Tibial artery (tissue), 4 donors: ENCODE results near the gene SPARCL1.

Source experiments
- DNase-seq, 2 donors: peaks; one replicate each; pipeline ENCODE4 v3.0.0-alpha.2; 2019
- H3K27ac ChIP-seq, 2 donors: fragments of 200-600 bp; sonication (generic) in 1 of 2; 1 replicate in 1 of 2; 2 replicates in 1 of 2; pipeline ENCODE4 v1.5.1; 2018 to 2019; ENCODE audit warnings: mild to moderate bottlenecking in 1 of 2
- H3K27me3 ChIP-seq, 2 donors: fragments of 200-600 bp; sonication (generic) in 1 of 2; one replicate each; pipeline versions ENCODE4 v1.5.1 to v1.6.0; 2016 to 2019
- H3K36me3 ChIP-seq, 3 donors: fragments of 200-600 bp; sonication (generic) in 2 of 3; one replicate each; pipeline ENCODE4 v1.5.1; 2016 to 2019; ENCODE audit warnings: mild to moderate bottlenecking in 2 of 3
- H3K4me1 ChIP-seq, 4 donors: fragments of 200-600 bp; sonication (generic) in 2 of 4; 1 replicate in 3 of 4; 2 replicates in 1 of 4; pipeline ENCODE4 v1.5.1; 2016 to 2019
- H3K4me3 ChIP-seq, 2 donors: fragments of 200-600 bp; sonication (generic) in 1 of 2; 1 replicate in 1 of 2; 2 replicates in 1 of 2; pipeline ENCODE4 v1.5.1; 2018 to 2019; ENCODE audit warnings: mild to moderate bottlenecking in 2 of 2
- H3K9me3 ChIP-seq, 3 donors: fragments of 200-600 bp; sonication (generic) in 1 of 3; one replicate each; pipeline ENCODE4 v1.5.1; 2016 to 2019
- CTCF ChIP-seq, 2 experiments: fragments of 200-600 bp in 1 of 2; fragments of 450-650 bp in 1 of 2; IDR thresholded peaks; one replicate each; pipeline ENCODE4 v1.5.1; 2017 to 2019; ENCODE audit warnings: antibody characterized with exemption in 2 of 2, mild to moderate bottlenecking in 1 of 2, moderate library complexity in 1 of 2
- intact Hi-C: fragments of 100-400 bp; cut with DNase I; formaldehyde crosslinking; loops from one replicate; pipeline ENCODE4 v1.15.0; 2023; ENCODE audit warnings: low total_unique reads

SPARCL1 gene

GRCh38 chr4:87547016-87547708 is 18.0 kb upstream of the SPARCL1 start:
- TF ChIP-seq CTCF (IDR thresholded peaks at IDR 0.05), result no peak
- no peak for DNase-seq
- H3K27me3 ChIP-seq, result no peaks in the 10 kb centered on the region
- peaks cover 0 to 20% (median 2%) of the 10 kb centered on the region in 4 donors for H3K4me1 ChIP-seq
- no peaks in the 10 kb centered on the region for H3K9me3 ChIP-seq
- H3K27ac ChIP-seq, result no peak overlapping the region
- H3K36me3 ChIP-seq, result no peaks in the 10 kb centered on the region
- no peak overlapping the region for H3K4me3 ChIP-seq
- intact Hi-C loops, result loop anchor here (5.0 to 10.0 kb wide), 2 partner anchors 290 to 668 kb away; no protein-coding TSS in a partner anchor

GRCh38 chr4:87545052-87545451 is 15.9 kb upstream of the SPARCL1 start:
- TF ChIP-seq CTCF (IDR thresholded peaks at IDR 0.05), result no peak
- DNase-seq, result no peak
- Histone ChIP-seq H3K27me3 (no peaks in the 10 kb centered on the region), H3K27ac (no peak overlapping the region), H3K9me3 (no peaks in the 10 kb centered on the region), H3K36me3 (no peaks in the 10 kb centered on the region), H3K4me1 (peaks cover 0 to 37% (median 3%) of the 10 kb centered on the region in 4 donors), H3K4me3 (no peak overlapping the region)
- intact Hi-C loops, result loop anchor here (5.0 to 10.0 kb wide), 2 partner anchors 292 to 670 kb away; no protein-coding TSS in a partner anchor

- Histone ChIP-seq H3K4me3 (no peak overlapping the region), H3K27ac (no peak overlapping the region)
Measured at GRCh38 chr4:87543835-87544461, 14.8 kb upstream of the SPARCL1 start.

GRCh38 chr4:87542734-87543312 is 13.6 kb upstream of the SPARCL1 start:
- no peak for DNase-seq
- TF ChIP-seq CTCF (IDR thresholded peaks at IDR 0.05), result no peak
- Histone ChIP-seq H3K27me3 (no peaks in the 10 kb centered on the region), H3K9me3 (no peaks in the 10 kb centered on the region), H3K36me3 (no peaks in the 10 kb centered on the region), H3K27ac (peak overlapping the region; percentile 64 to 67), H3K4me1 (peaks cover 0 to 40% (median 3%) of the 10 kb centered on the region in 4 donors), H3K4me3 (no peak overlapping the region)
- intact Hi-C loops, result loop anchor here (10.0 kb wide), 1 partner anchor 672 kb away; no protein-coding TSS in a partner anchor

More at GRCh38 chr4:87543835-87544461, 14.8 kb upstream of the SPARCL1 start:
- intact Hi-C loops, result loop anchor here (10.0 kb wide), 1 partner anchor 671 kb away; no protein-coding TSS in a partner anchor
- Histone ChIP-seq H3K4me1 (peaks cover 0 to 40% (median 3%) of the 10 kb centered on the region in 4 donors), H3K9me3 (no peaks in the 10 kb centered on the region), H3K27me3 (no peaks in the 10 kb centered on the region), H3K36me3 (no peaks in the 10 kb centered on the region)
- DNase-seq, result peak in 1 of 2 donors; percentile 35
- peak; percentile 70 for TF ChIP-seq CTCF (IDR thresholded peaks at IDR 0.05)

GRCh38 chr4:87541956-87542709 is 13.0 kb upstream of the SPARCL1 start:
- TF ChIP-seq CTCF (IDR thresholded peaks at IDR 0.05), result no peak
- peak overlapping the region; percentile 64 to 67 for H3K27ac ChIP-seq
- intact Hi-C loops, result loop anchor here (10.0 kb wide), 1 partner anchor 673 kb away; no protein-coding TSS in a partner anchor

More at GRCh38 chr4:87541956-87542709, 13.0 kb upstream of the SPARCL1 start:
- no peaks in the 10 kb centered on the region for H3K9me3 ChIP-seq
- H3K4me1 ChIP-seq, result peaks cover 0 to 40% (median 3%) of the 10 kb centered on the region in 4 donors
- H3K4me3 ChIP-seq, result no peak overlapping the region
- DNase-seq, result no peak
- H3K27me3 ChIP-seq, result no peaks in the 10 kb centered on the region
- H3K36me3 ChIP-seq, result no peaks in the 10 kb centered on the region
